Transverse colon (tissue), 4 donors: Measurements from ENCODE around the gene FRY.

Experiments
- CTCF ChIP-seq, 5 experiments: fragments of 200-600 bp in 3 of 5; fragments of 450-650 bp in 2 of 5; sonication (generic) in 3 of 5; IDR thresholded peaks; 1 replicate in 2 of 5; 2 replicates in 3 of 5; pipeline ENCODE4 v1.5.1; 2016 to 2017; ENCODE audit warnings: antibody characterized with exemption in 5 of 5, inconsistent platforms in 3 of 5, mild to moderate bottlenecking in 2 of 5, moderate library complexity in 1 of 5
- EP300 ChIP-seq: sonication (generic); formaldehyde crosslinking; IDR thresholded peaks from one replicate; pipeline ENCODE4 v1.6.1; 2017; ENCODE audit warnings: antibody characterized with exemption, low read depth
- POLR2AphosphoS5 ChIP-seq, 3 donors: sonication (generic); formaldehyde crosslinking; IDR thresholded peaks; one replicate each; pipeline ENCODE4 v1.6.1; 2016; ENCODE audit warnings: antibody characterized with exemption in 3 of 3

- TF ChIP-seq EP300 (no peak), CTCF (IDR thresholded peaks at IDR 0.05) (no peak), POLR2AphosphoS5 (IDR thresholded peaks at IDR 0.05) (no peak)
Measured at GRCh38 chr13:32187651-32188050, 156.1 kb downstream of the FRY start.
